ENCODE data around the gene PTPRN2. TPM values are rescaled to one million over a fixed set of nuclear protein-coding genes. Genes with fewer than 3 reads are reported as not detected.

Gene PTPRN2
- total and polyA plus RNA-seq, 8 donors = 12.2 to 49.2 (median 31.8) TPM

DNA sequence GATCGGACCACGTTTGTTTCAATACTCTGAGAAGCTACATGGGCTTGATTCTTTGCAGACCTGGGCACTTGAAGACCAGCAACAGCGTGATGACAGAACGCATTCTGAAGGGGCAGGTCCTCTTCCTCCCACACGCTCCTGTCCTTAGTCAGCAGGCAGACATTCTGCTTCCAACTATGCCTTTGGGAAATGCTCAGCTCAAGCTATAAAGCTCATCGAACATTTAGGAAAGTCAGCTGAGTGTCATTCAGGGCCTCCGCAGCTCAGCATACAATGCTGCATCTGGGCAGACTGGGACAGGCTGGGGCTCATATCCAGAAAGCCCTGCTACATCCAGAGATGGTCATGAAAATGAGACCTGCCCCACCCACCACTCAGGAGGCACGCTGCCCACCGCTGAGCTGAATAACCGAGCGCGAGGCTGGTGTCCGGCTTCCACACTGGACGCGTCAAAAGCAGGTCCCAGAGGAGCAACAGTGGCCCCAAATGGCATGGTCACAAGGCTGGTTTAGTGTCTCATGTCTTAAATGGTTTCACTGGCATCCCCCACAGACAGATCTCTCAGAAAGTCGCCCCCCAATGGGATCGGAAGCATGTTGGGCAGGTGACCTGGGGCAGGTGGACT, 976.8 kb downstream of the PTPRN2 start:
- WGBS, 2 donors = 91 to 94% methylated on average over 17 of the region's 17 CpGs
- Histone ChIP-seq H3K27ac (no peak overlapping the region), H3K4me1 (no peaks in the 10 kb centered on the region), H3K9me3 (no peaks in the 10 kb centered on the region), H3K4me3 (no peak overlapping the region), H3K27me3 (no peaks in the 10 kb centered on the region), H3K36me3 (no peaks in the 10 kb centered on the region)
- ATAC-seq (no peak), DNase-seq (peak in 1 of 6 donors; percentile 32), FAIRE-seq (no peak)
- TF ChIP-seq, protein P1, sequence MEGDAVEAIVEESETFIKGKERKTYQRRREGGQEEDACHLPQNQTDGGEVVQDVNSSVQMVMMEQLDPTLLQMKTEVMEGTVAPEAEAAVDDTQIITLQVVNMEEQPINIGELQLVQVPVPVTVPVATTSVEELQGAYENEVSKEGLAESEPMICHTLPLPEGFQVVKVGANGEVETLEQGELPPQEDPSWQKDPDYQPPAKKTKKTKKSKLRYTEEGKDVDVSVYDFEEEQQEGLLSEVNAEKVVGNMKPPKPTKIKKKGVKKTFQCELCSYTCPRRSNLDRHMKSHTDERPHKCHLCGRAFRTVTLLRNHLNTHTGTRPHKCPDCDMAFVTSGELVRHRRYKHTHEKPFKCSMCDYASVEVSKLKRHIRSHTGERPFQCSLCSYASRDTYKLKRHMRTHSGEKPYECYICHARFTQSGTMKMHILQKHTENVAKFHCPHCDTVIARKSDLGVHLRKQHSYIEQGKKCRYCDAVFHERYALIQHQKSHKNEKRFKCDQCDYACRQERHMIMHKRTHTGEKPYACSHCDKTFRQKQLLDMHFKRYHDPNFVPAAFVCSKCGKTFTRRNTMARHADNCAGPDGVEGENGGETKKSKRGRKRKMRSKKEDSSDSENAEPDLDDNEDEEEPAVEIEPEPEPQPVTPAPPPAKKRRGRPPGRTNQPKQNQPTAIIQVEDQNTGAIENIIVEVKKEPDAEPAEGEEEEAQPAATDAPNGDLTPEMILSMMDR (IDR thresholded peaks at IDR 0.05) = no peak
- intact Hi-C loops (cut with DNase I) = no loop called here

DNA sequence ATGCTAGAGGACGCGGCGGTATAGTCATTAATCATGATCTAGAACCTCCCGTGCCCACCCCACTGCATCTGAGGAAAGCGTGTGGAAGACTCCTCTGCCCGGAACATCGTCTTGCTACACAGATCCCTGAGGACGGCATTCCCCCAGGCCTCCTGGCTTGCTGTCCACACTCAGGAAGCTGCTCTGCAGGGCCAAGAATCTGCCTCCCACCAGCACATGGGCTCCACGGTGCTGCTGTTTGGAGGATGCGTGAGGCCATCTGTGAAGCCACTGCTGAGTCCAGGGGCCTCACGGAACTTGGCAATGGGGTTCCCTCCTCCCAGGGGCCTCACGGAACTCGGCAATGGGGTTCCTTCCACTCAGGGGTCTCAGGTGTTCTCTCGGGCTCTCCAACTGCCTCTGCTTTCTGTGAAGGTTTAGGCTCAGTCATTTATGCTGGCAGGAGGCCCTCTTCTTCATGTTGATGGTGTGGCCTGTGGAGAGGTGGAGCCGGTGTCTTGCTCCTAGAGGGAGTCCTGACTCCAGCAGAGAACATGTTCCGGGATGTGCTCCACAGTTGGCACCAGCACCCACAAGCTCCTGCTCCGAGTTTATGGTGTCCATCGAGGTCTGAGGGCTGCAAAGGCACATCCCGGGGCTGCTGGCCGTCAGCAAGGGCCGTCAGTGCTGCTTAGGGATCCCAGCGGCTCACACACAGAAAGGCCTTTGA, 977.5 kb downstream of the PTPRN2 start:
- Histone ChIP-seq H3K27me3 (no peaks in the 10 kb centered on the region), H3K4me3 (no peak overlapping the region), H3K9me3 (no peaks in the 10 kb centered on the region), H3K27ac (no peak overlapping the region), H3K36me3 (no peaks in the 10 kb centered on the region), H3K4me1 (no peaks in the 10 kb centered on the region)
- intact Hi-C loops (cut with DNase I) = no loop called here
- FAIRE-seq (no peak), DNase-seq (peak in 1 of 6 donors; percentile 32), ATAC-seq (no peak)
- WGBS, 2 donors = 92 to 94% methylated on average over 22 of the region's 22 CpGs
- TF ChIP-seq, protein P1 (IDR thresholded peaks at IDR 0.05) = no peak

DNA sequence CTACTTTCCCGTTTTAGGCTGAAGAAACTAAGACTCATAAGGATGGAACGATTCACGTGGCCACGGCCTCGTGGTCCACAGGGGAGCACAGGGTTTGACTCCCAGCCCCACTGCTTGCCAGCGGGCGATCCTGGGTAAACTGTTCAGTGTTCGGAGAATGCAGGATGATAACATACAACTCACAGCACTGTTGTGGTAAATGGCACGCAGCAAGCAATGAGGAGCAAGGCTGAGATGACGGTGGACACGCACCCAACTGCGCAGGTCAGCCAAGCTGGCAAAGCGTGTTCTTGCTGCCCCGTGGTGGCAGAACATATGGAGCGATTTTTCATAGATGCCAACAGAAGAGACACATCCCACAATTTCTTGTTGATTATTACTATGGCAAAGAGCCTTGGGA, 978.1 kb downstream of the PTPRN2 start:
- Histone ChIP-seq H3K4me1 (no peaks in the 10 kb centered on the region), H3K27ac (no peak overlapping the region), H3K36me3 (no peaks in the 10 kb centered on the region), H3K4me3 (no peak overlapping the region), H3K9me3 (no peaks in the 10 kb centered on the region), H3K27me3 (no peaks in the 10 kb centered on the region)
- DNase-seq = no peak
- 93 to 95% methylated on average over 15 of the region's 15 CpGs for WGBS, 2 donors
- TF ChIP-seq, protein P1 (IDR thresholded peaks at IDR 0.05) = no peak
- intact Hi-C loops (cut with DNase I) = no loop called here
- no peak for FAIRE-seq
- ATAC-seq = no peak

DNA sequence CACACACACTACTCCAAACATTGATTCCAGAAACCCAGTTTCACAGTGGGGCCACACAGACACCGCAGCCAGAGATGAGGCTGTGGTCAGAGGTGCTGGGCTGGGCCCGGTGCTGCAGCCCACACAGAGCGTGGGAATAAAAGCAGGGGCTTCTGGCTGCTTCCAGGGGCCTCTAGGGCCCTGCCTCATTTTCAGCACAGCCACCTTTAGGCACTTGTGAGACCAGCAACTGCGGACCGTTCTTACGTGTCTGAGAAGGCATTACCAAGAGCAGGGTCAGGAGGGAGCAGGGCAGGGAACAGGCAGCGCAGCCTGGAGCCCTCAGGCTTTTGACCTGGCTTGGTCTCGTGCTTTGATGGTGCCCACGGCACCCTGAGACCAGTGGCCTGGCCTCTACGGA, 980.4 kb downstream of the PTPRN2 start:
- no peaks in the 10 kb centered on the region for H3K36me3 ChIP-seq
- no peaks in the 10 kb centered on the region for H3K27me3 ChIP-seq
- no peaks in the 10 kb centered on the region for H3K4me1 ChIP-seq
- no peaks in the 10 kb centered on the region for H3K9me3 ChIP-seq
- no peak for FAIRE-seq
- intact Hi-C loops (cut with DNase I) = no loop called here
- TF ChIP-seq, protein P1 (IDR thresholded peaks at IDR 0.05) = no peak
- no peak overlapping the region for H3K4me3 ChIP-seq
- ATAC-seq = no peak
- WGBS, 2 donors = 92 to 93% methylated on average over 10 of the region's 10 CpGs
- no peak overlapping the region for H3K27ac ChIP-seq
- no peak for DNase-seq

DNA sequence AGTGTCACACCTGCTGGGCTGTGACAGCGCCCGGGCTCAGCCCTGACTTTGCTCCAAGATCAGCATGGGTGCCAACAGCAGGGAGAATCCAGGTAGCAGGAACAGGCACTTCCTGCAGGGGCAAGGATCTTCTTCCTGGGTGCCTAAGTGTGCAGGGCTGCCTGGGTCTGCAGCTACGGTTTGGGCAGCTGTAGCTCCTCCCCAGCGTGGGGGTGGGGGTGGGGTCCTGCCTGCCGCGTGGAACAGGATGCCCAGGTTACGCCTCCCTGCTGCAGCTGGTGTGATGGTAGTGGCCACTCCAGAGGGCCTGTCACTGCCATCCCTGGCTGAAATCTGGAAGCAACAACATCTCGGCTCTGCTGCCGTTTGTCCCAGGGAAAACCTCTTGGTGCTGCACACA, 981.5 kb downstream of the PTPRN2 start:
- no peak for FAIRE-seq
- no peak for ATAC-seq
- intact Hi-C loops (cut with DNase I) = no loop called here
- no peaks in the 10 kb centered on the region for H3K9me3 ChIP-seq
- no peak for DNase-seq
- no peaks in the 10 kb centered on the region for H3K27me3 ChIP-seq
- H3K4me3 ChIP-seq = no peak overlapping the region
- WGBS, 2 donors = 63 to 77% methylated on average over 9 of the region's 9 CpGs
- TF ChIP-seq, protein P1 (IDR thresholded peaks at IDR 0.05) = no peak
- no peak overlapping the region for H3K27ac ChIP-seq
- H3K36me3 ChIP-seq = no peaks in the 10 kb centered on the region
- H3K4me1 ChIP-seq = no peaks in the 10 kb centered on the region
